Esophagus (tissue), 2 donors: Measurements from ENCODE around the gene IFI44L. TPM values are rescaled to one million over a fixed set of nuclear protein-coding genes. Genes with fewer than 3 reads are reported as not detected.

Source experiments
- H3K27ac ChIP-seq, 2 donors: one replicate each; pipeline ENCODE4 v1.5.1; 2013; ENCODE audit warnings: low read depth in 2 of 2, mild to moderate bottlenecking in 2 of 2, inconsistent platforms in 1 of 2, low read length in 1 of 2, moderate library complexity in 1 of 2
- H3K27me3 ChIP-seq, 2 donors: one replicate each; pipeline ENCODE4 v1.6.1; 2013; ENCODE audit warnings: low read length in 2 of 2, control low read depth in 1 of 2, mild to moderate bottlenecking in 1 of 2; ENCODE audit not compliant: insufficient read depth in 2 of 2, control insufficient read depth in 1 of 2
- H3K36me3 ChIP-seq, 2 donors: one replicate each; pipeline ENCODE4 v1.6.1; 2013; ENCODE audit warnings: low read length in 1 of 2; ENCODE audit not compliant: control insufficient read depth in 2 of 2, insufficient read depth in 2 of 2
- H3K4me1 ChIP-seq, 2 donors: one replicate each; pipeline ENCODE4 v1.6.1; 2013; ENCODE audit warnings: low read length in 1 of 2; ENCODE audit not compliant: control insufficient read depth in 2 of 2, insufficient read depth in 2 of 2
- H3K4me3 ChIP-seq, 2 donors: one replicate each; pipeline ENCODE4 v1.5.1; 2013; ENCODE audit warnings: low read length in 2 of 2, mild to moderate bottlenecking in 2 of 2, low read depth in 1 of 2, moderate library complexity in 1 of 2
- H3K9me3 ChIP-seq, 2 donors: one replicate each; pipeline ENCODE4 v1.6.1; 2013; ENCODE audit warnings: mild to moderate bottlenecking in 2 of 2, low read depth in 1 of 2, low read length in 1 of 2, moderate library complexity in 1 of 2; ENCODE audit not compliant: control insufficient read depth in 2 of 2, insufficient read depth in 1 of 2
- WGBS, 2 donors: extraction: QIAGEN DNeasy Blood & Tissue Kit; methylation state at CpG; one replicate each; pipeline ENCODE4 v1.1.7; 2013; 5-methylcytosine and 5-hydroxymethylcytosine counted together
- polyA plus RNA-seq, 2 donors: library from polyadenylated mRNA; stranded (reverse); fragments of 200-250 nt; gene quantifications; one replicate each; pipeline ENCODE4 v1.2.3, GENCODE V29; 2013
- donor health status: healthy with polysubstance abuse.
- donor health status: Bipolar disorder and iron deficiency.

The IFI44L gene
- polyA plus RNA-seq, 2 donors: 0.41 to 0.59 TPM

- Histone ChIP-seq H3K27me3 (no peaks in the 10 kb centered on the region), H3K27ac (no peak overlapping the region), H3K4me3 (no peak overlapping the region), H3K4me1 (no peaks in the 10 kb centered on the region), H3K9me3 (no peaks in the 10 kb centered on the region), H3K36me3 (no peaks in the 10 kb centered on the region)
- WGBS, 2 donors: 81 to 87% methylated on average over 5 of the region's 5 CpGs
These were observed 15.6 kb upstream of the IFI44L start for GRCh38 chr1:78604643-78605042.

GRCh38 chr1:78606274-78606673 is 14.0 kb upstream of the IFI44L start:
- H3K27ac ChIP-seq: no peak overlapping the region
- WGBS, 2 donors: 72 to 88% methylated on average over 2 of the region's 2 CpGs
- H3K4me3 ChIP-seq: no peak overlapping the region

GRCh38 chr1:78607334-78607927 is 12.8 kb upstream of the IFI44L start:
- Histone ChIP-seq H3K4me3 (no peak overlapping the region), H3K27me3 (no peaks in the 10 kb centered on the region), H3K27ac (no peak overlapping the region), H3K9me3 (no peaks in the 10 kb centered on the region), H3K4me1 (no peaks in the 10 kb centered on the region), H3K36me3 (no peaks in the 10 kb centered on the region)
- WGBS, 2 donors: 88 to 89% methylated on average over 5 of the region's 5 CpGs

More at GRCh38 chr1:78606274-78606673, 14.0 kb upstream of the IFI44L start:
- Histone ChIP-seq H3K36me3 (no peaks in the 10 kb centered on the region), H3K9me3 (no peaks in the 10 kb centered on the region), H3K27me3 (no peaks in the 10 kb centered on the region), H3K4me1 (no peaks in the 10 kb centered on the region)

- 57 to 59% methylated on average over 4 of the region's 4 CpGs for WGBS, 2 donors
These were observed 12.3 kb upstream of the IFI44L start for GRCh38 chr1:78607944-78608343.

GRCh38 chr1:78617615-78618026 is 2.6 kb upstream of the IFI44L start:
- Histone ChIP-seq H3K36me3 (no peaks in the 10 kb centered on the region), H3K9me3 (no peaks in the 10 kb centered on the region), H3K27me3 (no peaks in the 10 kb centered on the region), H3K4me1 (peaks cover 0 to 2% of the 10 kb centered on the region in 2 donors), H3K4me3 (no peak overlapping the region), H3K27ac (no peak overlapping the region)
- WGBS, 2 donors: 36 to 37% methylated on average over 7 of the region's 7 CpGs

More at GRCh38 chr1:78607944-78608343, 12.3 kb upstream of the IFI44L start:
- Histone ChIP-seq H3K4me3 (no peak overlapping the region), H3K36me3 (no peaks in the 10 kb centered on the region), H3K4me1 (no peaks in the 10 kb centered on the region), H3K9me3 (no peaks in the 10 kb centered on the region), H3K27me3 (no peaks in the 10 kb centered on the region), H3K27ac (no peak overlapping the region)

GRCh38 chr1:78619032-78619431 is 1.2 kb upstream of the IFI44L start:
- 59 to 72% methylated on average over 3 of the region's 3 CpGs for WGBS, 2 donors

GRCh38 chr1:78619446-78619802 is 824 bp upstream of the IFI44L start:
- Histone ChIP-seq H3K4me1 (peaks cover 0 to 2% of the 10 kb centered on the region in 2 donors), H3K9me3 (no peaks in the 10 kb centered on the region), H3K36me3 (no peaks in the 10 kb centered on the region), H3K4me3 (no peak overlapping the region), H3K27ac (peak overlapping the region; percentile 30 to 75), H3K27me3 (no peaks in the 10 kb centered on the region)
- 58 to 60% methylated on average over 4 of the region's 4 CpGs for WGBS, 2 donors

More at GRCh38 chr1:78619032-78619431, 1.2 kb upstream of the IFI44L start:
- Histone ChIP-seq H3K27ac (peak overlapping the region; percentile 30 to 75), H3K4me1 (peaks cover 0 to 2% of the 10 kb centered on the region in 2 donors), H3K27me3 (no peaks in the 10 kb centered on the region), H3K9me3 (no peaks in the 10 kb centered on the region), H3K36me3 (no peaks in the 10 kb centered on the region), H3K4me3 (no peak overlapping the region)

- H3K36me3 ChIP-seq: no peaks in the 10 kb centered on the region
- no peaks in the 10 kb centered on the region for H3K9me3 ChIP-seq
- peaks cover 0 to 2% of the 10 kb centered on the region in 2 donors for H3K4me1 ChIP-seq
- 11 to 14% methylated on average over 1 of the region's 1 CpG for WGBS, 2 donors
- no peak overlapping the region for H3K4me3 ChIP-seq
- H3K27ac ChIP-seq: no peak overlapping the region
- H3K27me3 ChIP-seq: no peaks in the 10 kb centered on the region
These were observed 418 bp downstream of the IFI44L start for GRCh38 chr1:78620666-78621065.

- H3K4me3 ChIP-seq: no peak overlapping the region
- peaks cover 0 to 2% of the 10 kb centered on the region in 2 donors for H3K4me1 ChIP-seq
- no peak overlapping the region for H3K27ac ChIP-seq
- no peaks in the 10 kb centered on the region for H3K27me3 ChIP-seq
- WGBS, 2 donors: 82 to 86% methylated on average over 4 of the region's 4 CpGs
- no peaks in the 10 kb centered on the region for H3K36me3 ChIP-seq
- no peaks in the 10 kb centered on the region for H3K9me3 ChIP-seq
These were observed 2.3 kb downstream of the IFI44L start for GRCh38 chr1:78622548-78622947.

- WGBS, 2 donors: 89 to 93% methylated on average over 7 of the region's 7 CpGs
- no peaks in the 10 kb centered on the region for H3K36me3 ChIP-seq
- H3K9me3 ChIP-seq: no peaks in the 10 kb centered on the region
- H3K27ac ChIP-seq: no peak overlapping the region
- H3K4me1 ChIP-seq: no peaks in the 10 kb centered on the region
- H3K4me3 ChIP-seq: no peak overlapping the region
- H3K27me3 ChIP-seq: no peaks in the 10 kb centered on the region
These were observed 3.8 kb downstream of the IFI44L start for GRCh38 chr1:78624035-78624434.
